GM18870 (cell line): Measurements from ENCODE around the gene NBR1.
"Not testable (repeated sequence)": the region's sequence is repeated elsewhere in the genome, so short reads cannot be mapped to it uniquely, and the experiment has no call there.

Experiments
- ATAC-seq: cut with Tn5 transposase; IDR thresholded peaks from one replicate; pipeline ENCODE4 v1.9.1; 2021; ENCODE audit warnings: moderate library complexity; ENCODE audit not compliant: unreplicated experiment

NBR1 gene, protein sequence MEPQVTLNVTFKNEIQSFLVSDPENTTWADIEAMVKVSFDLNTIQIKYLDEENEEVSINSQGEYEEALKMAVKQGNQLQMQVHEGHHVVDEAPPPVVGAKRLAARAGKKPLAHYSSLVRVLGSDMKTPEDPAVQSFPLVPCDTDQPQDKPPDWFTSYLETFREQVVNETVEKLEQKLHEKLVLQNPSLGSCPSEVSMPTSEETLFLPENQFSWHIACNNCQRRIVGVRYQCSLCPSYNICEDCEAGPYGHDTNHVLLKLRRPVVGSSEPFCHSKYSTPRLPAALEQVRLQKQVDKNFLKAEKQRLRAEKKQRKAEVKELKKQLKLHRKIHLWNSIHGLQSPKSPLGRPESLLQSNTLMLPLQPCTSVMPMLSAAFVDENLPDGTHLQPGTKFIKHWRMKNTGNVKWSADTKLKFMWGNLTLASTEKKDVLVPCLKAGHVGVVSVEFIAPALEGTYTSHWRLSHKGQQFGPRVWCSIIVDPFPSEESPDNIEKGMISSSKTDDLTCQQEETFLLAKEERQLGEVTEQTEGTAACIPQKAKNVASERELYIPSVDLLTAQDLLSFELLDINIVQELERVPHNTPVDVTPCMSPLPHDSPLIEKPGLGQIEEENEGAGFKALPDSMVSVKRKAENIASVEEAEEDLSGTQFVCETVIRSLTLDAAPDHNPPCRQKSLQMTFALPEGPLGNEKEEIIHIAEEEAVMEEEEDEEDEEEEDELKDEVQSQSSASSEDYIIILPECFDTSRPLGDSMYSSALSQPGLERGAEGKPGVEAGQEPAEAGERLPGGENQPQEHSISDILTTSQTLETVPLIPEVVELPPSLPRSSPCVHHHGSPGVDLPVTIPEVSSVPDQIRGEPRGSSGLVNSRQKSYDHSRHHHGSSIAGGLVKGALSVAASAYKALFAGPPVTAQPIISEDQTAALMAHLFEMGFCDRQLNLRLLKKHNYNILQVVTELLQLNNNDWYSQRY

DNA sequence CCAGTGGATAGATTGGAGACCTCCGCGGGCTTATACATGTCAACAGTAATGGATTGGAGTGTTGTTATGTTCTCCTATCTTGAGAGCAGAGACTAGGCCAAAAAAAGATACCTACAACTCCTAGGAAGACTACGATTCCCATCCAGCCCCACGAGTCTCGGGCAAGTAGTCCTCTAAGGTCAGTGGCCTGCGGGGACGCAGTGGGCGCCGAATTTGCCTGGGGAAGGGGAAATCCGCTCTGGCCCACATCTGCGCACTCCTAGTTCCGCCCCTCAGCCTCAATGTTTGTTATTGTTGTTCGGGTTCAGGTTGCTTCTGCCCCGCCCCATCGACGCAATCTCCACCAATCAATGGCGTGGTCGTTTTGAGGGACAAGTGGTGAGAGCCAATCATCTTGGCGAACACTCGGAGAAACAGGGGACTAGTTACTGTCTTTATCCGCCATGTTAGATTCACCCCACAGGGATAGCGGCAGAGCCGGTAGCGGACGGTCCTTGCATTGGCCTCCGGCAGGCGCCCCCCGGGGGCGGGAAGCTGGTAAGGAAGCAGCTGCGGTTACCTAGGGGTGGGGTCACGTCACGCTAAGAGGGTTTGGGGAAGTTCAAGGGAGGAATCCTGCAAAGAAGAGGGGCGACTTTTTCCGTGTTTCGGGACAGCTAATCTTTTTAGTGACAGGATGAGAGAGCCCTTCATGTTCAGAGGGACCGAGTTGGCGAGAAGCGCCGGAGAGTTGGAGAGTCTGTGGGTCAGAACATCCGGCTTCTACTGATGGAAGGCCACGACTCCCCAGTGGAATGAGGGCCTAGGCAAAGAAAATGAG, at the start of gene NBR1:
Gene NBR1, plus strand, starts transcription at position 449 of the 820 bp plus-strand sequence. CDS start 4,586 bp downstream, outside the sequence.
- ATAC-seq, result peak; percentile 71

DNA sequence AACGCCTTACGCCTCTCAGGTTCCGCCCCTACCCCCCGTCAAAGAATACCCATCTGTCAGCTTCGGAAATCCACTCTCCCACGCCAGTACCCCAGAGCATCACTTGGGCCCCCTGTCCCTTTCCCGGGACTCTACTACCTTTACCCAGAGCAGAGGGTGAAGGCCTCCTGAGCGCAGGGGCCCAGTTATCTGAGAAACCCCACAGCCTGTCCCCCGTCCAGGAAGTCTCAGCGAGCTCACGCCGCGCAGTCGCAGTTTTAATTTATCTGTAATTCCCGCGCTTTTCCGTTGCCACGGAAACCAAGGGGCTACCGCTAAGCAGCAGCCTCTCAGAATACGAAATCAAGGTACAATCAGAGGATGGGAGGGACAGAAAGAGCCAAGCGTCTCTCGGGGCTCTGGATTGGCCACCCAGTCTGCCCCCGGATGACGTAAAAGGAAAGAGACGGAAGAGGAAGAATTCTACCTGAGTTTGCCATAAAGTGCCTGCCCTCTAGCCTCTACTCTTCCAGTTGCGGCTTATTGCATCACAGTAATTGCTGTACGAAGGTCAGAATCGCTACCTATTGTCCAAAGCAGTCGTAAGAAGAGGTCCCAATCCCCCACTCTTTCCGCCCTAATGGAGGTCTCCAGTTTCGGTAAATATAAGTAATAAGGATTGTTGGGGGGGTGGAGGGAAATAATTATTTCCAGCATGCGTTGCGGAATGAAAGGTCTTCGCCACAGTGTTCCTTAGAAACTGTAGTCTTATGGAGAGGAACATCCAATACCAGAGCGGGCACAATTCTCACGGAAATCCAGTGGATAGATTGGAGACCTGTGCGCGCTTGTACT, 45.7 kb upstream of the NBR1 start, which contains the start of gene BRCA1:
Gene BRCA1, minus strand, starts transcription at position 232 of the 834 bp plus-strand sequence. CDS start 1,268 bp downstream, outside the sequence.
- peak; percentile 95 for ATAC-seq

DNA sequence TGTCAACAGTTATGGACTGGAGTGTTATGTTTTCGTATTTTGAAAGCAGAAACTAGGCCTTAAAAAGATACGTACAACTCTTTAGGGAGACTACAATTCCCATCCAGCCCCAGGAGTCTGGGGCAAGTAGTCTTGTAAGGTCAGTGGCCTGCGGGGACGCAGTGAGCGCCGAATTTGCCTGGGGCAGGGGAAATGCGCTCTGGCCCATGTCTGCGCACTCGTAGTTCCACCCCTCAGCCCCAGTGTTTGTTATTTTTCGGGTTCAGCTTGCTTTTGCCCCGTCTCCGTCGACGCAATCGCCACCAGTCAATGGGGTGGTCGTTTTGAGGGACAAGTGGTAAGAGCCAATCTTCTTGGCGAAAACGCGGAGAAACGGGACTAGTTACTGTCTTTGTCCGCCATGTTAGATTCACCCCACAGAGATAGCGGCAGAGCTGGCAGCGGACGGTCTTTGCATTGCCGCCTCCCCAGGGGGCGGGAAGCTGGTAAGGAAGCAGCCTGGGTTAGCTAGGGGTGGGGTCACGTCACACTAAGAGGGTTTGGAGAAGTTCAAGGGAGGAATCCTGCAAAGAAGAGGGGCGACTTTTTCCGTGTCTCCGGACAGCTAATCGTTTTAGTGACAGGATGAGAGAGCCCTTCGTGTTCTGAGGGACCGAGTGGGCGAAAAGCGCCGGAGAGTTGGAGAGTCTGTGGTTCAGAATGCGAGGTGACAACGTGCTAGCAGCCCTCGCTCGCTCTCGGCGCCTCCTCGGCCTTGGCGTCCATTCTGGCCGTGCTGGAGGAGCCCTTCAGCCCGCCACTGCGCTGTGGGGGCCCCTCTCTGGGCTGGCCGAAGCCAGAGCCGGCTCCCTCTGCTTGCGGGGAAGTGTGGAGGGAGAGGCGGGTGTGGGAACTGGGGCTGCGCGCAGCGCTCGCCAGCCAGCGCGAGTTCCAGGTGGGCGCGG, 44.8 kb upstream of the NBR1 start:
- ATAC-seq, result no peak

DNA sequence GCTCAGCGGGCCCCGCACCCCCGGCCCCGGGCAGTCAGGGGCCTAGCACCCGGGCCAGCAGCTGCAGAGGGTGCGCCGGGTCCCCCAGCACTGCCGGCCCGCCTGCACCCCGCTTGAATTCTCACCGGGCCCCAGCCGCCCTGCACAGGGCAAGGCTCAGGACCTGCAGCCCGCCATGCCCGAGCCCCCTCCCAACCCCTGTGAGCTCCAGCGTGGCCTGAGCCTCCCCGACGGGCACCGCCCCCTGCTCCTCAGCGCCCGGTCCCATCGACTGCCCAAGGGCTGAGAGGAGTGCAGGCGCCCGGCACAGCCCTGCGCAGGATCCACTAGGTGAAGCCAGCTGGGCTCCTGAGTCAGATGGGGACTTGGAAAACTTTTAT, 44.1 kb upstream of the NBR1 start:
- no peak for ATAC-seq

DNA sequence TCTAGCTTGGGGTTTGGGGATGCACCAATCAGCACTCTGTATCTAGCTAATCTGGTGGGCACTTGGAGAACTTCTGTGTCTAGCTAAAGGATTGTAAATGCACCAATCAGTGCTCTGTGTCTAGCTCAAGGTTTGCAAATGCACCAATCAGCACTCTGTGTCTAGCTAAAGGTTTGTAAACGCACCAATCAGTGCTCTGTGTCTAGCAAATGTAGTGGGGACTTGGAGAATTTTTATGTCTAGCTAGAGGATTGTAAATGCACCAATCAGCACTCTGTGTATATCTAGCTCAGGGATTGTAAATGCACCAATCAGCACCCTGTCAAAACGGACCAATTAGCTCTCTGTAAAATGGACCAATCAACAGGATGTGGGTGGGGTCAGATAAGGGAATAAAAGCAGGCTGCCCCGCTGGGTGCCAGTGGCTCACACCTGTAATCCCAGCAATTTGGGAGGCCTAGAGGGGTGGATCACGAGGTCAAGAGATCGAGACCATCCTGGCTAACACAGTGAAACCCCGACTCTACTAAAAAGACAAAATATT, 43.6 kb upstream of the NBR1 start:
- ATAC-seq, result not testable (repeated sequence)

DNA sequence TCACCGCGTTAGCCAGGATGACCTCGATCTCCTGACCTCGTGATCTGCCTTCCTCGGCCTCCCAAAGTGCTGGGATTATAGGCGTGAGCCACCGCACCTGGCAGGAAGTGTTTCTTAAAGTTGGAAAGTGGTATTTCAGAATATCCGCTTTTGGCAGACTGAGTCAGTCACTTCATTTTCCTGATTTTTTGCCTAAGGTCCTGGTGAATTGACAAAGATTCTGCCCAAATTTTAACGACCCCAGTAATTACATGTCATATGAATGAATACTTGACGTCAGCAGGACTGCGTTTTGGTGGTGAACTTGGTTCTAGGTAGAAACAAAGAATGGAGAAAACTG, 41.4 kb upstream of the NBR1 start:
- no peak for ATAC-seq

DNA sequence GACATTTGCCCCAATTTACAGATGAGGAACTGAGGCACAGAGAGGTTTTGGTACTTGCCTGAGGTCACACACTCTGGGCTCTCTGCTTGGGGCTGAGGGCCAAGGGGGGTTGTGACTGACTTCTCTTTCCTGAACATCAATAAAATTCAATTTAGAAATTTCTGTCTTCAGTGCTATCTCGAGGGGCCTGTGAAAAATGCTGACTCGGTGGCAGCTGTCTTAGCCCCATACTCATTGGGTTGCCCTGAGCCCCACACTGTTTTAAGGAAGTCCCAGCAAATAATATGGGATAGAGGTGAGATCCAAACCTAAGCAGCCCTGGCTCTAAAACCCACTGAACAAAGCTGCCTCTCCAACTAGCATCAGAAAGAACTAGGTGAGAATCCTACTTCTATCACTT, 38.9 kb upstream of the NBR1 start:
- ATAC-seq, result no peak

DNA sequence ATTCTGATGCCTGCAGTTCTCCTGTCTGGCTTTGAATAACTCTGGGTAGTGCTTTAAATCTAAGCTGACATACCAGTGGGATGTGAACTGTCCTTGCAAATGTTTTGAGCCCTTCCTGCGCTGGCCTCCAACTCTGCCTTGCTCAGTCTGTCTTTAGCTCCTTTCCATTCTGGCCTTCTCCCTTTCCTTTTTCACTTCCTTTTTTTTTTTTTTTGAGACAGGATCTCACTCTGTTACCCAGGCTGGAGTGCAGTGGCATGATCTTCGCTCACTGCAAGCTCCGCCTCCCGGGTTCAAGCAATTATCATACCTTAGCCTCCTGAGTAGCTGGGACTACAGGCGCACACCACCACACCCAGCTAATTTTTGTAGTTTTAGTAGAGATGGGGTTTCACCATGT, 37.6 kb upstream of the NBR1 start:
- not testable (repeated sequence) for ATAC-seq

DNA sequence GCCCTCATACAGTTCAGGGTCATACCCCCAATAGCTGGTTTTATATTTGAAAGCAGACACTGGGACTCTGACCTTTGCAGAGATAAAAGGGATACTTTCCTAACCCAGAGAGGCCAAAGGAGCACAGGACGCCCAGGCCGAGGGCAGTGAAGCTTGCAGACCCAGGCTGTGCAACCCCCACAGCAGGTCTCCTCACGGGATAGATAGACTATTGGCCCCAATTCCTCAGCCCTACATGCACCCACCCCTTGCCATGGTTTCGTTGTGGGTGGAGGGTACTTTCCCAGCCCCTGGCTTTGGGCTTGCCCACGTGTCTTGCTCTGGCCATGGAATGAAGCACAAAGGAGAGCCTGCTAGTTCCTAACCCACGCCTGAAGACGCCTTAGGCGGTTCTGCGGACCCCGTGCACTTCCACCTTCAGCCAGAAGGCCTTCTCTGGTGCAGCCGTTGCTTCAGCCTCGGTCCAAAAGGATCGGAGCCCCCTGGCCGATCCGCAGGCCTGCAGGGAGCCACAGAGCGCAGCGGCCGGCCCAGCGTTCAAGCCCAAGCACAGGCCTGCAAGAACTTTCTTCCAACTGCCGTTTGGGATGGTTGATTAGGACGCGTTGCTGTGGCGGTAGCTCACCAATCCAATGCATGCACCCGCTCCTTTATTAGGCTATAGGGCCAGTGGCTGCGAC, 36.1 kb upstream of the NBR1 start:
- no peak for ATAC-seq

DNA sequence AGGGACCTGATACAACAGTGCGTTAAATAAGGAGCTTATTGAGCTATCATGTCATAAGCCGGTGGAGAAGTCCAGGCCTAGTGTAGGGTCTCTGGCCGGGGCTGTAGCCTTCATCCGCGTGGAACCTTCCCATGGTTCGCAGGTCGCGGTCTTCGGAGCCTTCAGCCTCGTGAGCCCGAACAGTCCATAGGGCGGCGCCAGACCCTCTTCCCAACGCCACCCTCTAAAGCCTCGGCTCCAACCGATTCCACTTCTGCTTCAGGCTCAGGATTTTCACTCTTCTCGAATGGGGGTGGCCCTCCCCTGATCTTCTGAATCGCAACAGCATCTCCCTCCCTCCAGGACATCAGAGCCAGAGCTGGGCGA, 35.6 kb upstream of the NBR1 start:
- ATAC-seq, result no peak

DNA sequence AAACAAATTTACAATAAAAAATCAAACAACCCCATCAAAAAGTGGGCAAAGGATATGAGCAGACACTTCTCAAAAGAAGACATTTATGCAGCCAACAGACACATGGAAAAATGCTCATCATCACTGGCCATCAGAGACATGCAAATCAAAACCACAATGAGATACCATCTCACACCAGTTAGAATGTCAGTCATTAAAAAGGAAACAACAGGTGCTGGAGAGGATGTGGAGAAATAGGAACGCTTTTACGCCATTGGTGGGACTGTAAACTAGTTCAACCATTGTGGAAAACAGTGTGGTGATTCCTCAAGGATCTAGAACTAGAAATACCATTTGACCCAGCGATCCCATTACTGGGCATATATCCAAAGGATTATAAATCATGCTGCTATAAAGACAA, 34.4 kb upstream of the NBR1 start:
- ATAC-seq, result not testable (repeated sequence)

DNA sequence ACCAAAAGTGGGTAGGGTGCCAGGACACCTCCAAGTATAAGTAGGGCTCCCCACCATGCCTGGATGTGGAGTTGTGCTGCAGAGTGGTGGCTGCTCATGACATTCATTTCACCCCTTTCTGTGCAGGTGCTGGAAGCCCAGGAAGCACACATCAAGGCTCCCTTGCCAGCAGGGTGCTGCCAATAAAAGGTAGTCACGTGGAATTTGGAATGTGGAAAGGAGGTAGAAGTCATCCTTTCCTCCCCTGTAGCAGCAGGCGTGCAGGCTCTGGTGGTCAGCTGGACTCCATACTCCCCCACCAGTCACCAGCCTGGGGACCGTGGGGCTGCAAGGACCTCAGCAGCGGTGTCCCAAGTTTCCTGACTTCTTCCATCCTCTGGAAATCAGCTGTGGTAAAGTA, 32.5 kb upstream of the NBR1 start:
- ATAC-seq, result not testable (repeated sequence)

DNA sequence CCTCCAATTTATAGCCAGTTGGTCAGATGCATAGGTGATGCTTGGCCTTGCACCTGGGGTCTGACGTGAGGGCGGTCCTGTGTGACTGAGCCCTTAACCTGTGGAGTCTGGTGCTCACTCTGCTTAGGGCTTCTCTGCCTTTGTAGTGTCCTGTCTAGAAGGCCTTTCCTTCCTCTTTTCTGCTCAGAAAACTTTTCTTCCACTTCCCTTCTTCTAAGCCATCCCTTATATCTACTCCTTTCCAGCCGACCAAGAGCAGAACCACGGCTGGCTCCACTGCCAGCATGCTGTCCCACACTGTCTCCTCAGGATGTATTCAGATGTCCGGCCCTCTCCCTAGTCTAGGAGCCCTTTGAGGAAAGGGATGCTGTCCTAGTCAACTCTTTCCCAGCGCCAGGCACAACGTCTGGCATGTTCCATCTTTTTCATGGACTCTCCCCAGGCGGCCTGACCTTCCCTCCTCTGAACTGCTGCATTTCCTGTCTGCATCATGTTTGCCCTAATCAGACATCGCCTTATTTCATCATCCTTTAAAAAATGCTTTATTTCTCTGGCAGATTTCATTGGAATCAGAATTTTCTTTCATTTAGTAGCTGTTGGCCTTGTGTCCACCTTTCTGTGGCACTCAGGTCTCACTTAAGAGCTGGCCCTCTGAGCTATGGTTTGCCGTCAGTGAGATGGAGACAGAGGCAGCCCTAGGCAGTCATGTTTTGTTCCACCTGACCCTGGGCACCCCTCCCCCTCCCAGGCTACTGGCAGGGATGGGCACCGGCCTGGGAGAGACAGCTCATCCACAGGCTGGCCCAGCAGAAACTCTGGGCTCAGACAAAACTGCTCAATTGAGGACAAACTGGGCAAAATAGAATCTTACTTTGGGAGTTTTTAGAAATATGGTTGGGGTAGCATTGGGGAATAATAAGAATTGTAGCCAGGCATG, 30.4 kb upstream of the NBR1 start:
- no peak for ATAC-seq

DNA sequence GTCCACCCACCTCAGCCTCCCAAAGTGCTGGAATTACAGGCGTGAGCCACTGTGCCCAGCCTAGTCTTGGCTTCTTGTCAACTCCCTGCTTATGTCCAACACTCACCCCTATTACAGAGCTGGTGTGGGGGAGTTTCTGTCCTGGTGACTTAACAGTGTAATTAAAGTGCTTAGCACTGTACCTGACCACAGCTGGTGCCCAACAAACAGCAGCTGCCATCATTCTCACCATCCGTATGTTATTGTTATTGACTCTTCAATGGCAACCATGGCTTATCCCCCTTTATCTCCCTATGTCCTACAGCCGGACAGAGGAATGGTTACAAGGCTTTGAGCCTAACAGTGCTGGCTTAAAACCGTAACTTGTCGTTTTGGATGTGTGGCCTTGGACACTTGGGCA, 28.9 kb upstream of the NBR1 start:
- no peak for ATAC-seq

DNA sequence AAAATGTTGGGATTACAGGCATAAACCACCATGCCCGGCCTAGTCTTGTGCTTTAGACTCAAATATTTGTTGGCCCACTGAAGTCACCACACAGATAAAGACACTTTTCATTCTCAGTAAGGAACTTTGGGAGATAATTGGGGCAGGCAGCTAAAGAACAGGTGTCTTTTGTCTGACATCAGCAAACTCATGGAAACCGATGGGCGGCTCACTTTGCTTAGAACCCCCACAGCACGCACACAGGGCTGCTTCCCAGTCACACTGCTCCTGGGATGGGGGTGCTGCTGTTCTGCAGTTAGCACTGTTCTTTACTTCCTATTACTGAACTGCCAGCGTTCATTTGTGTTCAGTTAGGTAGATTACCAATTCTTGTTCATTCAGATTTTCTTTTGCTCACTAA, 27.8 kb upstream of the NBR1 start:
- no peak for ATAC-seq

DNA sequence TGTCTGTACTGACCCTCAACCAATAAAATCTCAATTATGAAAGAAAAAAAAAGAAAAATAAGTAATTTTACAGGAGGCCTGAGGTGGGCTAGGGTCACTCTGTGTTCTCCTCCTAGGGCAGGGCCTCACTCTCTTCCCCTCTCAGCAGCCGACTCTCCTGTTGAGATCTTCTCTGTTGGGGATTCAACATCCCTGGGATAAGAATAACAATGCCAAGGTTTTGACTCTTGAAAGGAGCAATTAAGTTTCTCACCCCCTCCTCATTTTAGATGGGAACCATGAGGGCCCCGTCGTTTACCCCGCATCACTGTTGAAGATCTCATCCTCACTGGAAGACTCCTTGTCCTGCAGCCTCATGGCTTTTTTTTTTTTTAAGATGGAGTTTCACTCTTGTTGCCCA, 24.4 kb upstream of the NBR1 start:
- ATAC-seq, result no peak

DNA sequence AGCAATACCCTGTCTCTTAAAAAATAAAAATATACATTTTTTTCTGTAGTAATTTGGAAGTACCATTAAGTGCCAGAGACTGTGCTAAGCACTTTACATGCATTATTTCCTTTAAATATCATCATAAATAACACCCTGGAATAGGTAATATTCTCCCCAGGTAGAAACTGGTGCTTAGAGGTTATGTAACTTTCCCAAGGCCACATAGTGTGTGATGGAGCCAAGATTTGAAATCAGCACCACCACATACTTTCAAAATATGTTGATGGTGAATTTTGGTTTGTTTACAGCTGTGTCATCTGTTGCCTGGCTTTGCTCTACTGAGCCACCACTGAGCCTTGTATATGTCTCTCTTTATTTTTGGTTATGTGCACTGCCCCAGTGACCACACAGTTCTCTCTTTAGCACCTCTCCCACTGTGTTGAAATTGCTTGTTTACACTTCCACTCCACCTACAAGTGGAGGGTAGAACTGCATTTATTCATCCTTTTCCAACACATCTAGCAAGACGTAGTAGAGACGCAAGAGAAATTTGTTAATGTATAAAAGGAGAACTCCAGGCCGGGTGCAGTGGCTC, 19.0 kb upstream of the NBR1 start:
- ATAC-seq, result no peak
